Cardiac fibroblast (primary cell): Measurements from ENCODE around the gene MOV10.

Experiments used
- DNase-seq, 2 donors: peaks; one replicate each; pipeline versions ENCODE4 v3.0.0 to v3.0.0-alpha.2; 2010; ENCODE audit warnings: low read depth in 2 of 2
- H3K4me3 ChIP-seq, 2 donors: replicated peaks in 1 of 2; 1 replicate in 1 of 2; 2 replicates in 1 of 2; pipeline ENCODE4 v1.5.1; 2011; ENCODE audit warnings: low read depth in 2 of 2, low read length in 2 of 2, mild to moderate bottlenecking in 2 of 2, moderate library complexity in 1 of 2
- TF ChIP-seq, protein P1 (sequence below): IDR thresholded peaks from one replicate; pipeline ENCODE4 v1.5.1; 2011; ENCODE audit warnings: low read depth, mild to moderate bottlenecking, low read length, inconsistent platforms

The MOV10 gene

DNA sequence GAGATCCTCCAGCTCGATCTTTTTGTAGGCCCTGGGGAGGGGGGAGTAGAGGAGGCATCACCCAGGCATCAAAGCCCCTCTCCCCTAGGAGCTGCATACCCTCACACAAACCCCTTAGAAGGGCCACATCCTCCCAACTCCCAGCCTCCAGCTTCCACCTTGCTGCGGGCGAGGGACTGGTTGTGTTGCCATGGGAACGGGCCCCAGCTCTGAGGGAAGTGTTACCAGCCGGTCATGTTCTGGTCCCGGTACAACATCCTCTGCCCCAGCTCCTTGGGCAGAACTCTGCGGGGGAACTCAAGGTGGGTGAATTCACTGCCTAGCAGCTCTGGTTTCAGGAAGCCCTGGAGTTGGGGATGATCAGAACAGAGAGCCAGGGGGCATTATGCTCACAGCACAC is 36.6 kb downstream of the MOV10 start:
- TF ChIP-seq, protein P1, sequence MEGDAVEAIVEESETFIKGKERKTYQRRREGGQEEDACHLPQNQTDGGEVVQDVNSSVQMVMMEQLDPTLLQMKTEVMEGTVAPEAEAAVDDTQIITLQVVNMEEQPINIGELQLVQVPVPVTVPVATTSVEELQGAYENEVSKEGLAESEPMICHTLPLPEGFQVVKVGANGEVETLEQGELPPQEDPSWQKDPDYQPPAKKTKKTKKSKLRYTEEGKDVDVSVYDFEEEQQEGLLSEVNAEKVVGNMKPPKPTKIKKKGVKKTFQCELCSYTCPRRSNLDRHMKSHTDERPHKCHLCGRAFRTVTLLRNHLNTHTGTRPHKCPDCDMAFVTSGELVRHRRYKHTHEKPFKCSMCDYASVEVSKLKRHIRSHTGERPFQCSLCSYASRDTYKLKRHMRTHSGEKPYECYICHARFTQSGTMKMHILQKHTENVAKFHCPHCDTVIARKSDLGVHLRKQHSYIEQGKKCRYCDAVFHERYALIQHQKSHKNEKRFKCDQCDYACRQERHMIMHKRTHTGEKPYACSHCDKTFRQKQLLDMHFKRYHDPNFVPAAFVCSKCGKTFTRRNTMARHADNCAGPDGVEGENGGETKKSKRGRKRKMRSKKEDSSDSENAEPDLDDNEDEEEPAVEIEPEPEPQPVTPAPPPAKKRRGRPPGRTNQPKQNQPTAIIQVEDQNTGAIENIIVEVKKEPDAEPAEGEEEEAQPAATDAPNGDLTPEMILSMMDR, result no peak
- DNase-seq, result no peak

DNA sequence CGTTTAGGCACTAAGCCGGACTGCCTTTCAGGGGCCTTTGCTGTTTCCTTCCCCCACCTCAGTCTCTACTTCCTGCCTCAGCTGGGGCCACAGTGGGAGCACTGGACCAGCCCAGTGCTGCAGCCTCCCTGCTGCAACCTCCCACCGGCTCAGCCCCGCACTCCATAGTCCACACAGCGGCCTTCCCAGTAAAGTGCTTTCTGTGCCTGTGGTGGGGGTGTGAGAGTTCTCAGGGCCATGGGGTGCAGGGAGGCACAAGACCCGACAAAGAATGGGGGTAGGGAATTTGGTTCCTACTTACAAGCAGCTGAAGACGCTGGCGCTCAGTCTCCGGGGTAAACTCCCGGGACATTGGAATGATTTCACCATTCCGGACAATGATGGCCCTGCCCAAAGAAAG is 37.2 kb downstream of the MOV10 start:
- H3K4me3 ChIP-seq, result no peak overlapping the region
- TF ChIP-seq, protein P1, result no peak
- no peak for DNase-seq

More for the DNA sequence above, 36.6 kb downstream of the MOV10 start:
- no peak overlapping the region for H3K4me3 ChIP-seq

DNA sequence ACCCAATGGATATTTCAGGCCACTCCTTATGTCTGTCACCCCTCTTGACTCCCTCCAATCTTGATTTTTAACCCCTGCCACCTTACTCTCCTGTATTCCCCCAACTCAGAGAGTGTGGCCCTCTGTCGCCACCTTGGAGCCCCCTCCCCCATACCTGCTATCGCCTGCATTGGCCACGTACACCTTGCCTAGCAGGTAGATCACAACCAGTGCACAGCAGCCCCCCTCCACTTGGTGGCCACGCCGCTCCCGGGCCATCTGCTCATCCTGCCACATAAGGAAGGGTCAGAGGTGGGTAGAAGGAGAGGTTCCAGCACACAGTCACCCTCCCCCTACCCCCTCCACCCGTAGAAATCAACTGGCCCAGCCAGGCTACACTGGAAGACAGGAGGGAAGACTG is 37.7 kb downstream of the MOV10 start:
- H3K4me3 ChIP-seq, result no peak overlapping the region
- TF ChIP-seq, protein P1, result no peak
- DNase-seq, result no peak

DNA sequence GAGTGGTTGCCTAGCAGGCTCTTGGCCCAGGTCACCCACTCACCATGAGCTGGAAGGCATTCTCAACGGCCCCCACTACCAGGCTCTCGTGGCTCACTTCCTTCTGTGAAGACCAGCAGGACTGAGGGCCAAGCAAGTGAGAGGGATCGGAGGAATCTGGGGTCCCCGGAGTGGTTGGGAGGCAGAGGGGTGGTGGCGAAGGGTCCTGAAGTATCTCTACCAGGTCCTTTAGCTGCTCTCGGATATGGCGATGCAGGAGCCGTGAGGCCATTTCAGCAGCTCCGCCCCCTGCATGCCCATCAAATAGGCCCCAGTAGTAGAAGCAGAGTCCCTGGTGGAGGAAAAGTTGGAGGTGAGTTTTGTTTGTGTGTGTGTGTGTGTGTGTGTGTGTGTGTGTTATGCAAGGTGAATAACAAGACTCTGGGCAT is 38.3 kb downstream of the MOV10 start:
- TF ChIP-seq, protein P1, result no peak
- DNase-seq, result no peak

DNA sequence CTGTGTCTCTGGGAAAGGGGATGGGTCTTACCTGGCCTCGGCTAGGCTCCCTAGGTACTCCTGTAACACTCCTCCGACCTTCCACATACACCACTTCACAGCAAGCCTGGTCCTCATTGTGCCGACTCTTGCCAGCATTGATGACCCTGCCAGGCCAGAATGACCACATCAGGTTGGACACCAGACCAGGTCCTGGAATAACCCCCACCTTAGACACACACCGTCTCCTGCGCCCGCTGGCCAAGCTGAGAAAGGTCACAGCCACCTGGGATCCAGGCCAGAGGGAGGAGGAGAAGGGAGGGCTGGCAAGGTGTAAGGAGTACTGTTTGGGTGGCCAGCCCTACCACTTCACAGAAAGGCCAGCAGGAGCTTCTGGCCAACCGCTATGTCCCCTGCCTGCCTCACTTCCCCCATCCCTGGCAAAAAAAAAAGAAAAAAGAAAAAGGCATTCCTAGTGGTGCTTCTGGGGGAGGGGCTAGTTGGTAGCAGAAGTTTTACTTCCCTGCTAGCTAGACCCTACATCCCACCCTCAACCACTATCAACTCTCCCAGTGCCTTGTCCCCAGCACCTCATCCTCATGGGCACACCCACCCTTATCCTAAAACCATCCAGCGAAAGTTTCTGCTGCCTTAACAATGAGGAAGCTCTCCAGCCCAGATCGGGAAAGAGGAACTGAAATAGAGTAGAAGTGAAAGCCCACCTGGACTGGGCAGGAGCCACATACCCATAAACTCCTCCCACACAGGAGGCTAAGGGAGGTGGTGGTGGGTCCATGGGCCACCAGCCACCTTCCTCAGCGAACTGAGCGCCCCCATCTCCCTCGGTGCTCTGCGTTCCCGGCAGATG is 39.2 kb downstream of the MOV10 start:
- H3K4me3 ChIP-seq, result peak overlapping the region; percentile 61 to 65

More for the DNA sequence above, 38.3 kb downstream of the MOV10 start:
- no peak overlapping the region for H3K4me3 ChIP-seq

DNA sequence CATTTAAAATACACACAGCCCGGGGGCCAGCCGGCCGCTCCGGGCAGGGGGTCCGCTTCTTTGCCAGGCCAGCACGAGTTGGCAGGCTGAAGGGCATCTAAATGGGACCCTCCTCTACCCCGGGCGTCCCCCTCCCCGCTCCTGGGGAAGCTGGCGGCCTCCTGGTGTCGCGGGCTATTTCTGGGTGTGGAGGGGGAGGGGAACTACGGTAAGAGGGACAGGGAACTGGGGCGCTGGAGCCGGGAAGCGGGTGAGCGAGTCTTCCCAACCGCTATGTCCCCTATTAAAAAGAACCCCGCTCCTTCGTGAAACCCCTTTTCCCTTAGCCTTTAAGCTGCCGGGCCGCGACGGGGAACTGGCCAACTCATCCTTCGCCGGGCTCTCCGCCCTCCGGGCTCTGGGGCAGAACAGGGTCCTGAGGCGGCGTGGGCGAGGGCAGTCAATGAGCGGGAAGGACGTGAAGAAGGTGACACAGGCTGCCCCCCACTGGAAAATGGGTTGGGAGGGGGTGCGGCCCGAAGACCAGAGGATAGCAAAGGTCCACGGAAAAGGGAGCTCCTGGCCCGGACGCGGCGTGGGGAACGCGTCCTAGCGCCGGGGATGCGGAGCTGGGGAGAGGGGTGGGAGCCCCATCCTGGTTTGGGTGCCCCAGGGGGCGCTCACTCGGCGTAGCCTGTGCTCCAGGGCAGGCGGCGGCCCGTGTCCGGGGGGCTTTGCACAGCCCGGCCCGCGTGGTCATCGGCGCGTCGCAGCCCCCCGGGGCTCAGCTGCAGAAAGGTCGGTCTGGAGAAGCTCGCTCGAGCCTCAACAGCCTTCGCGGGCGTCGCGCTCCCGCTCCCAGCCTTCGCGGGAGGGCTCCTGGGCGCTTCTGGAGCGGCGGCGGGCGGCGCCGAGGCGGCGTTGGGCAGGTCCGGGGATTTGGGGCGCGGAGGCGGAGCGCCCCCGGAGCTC is 40.1 kb downstream of the MOV10 start:
- H3K4me3 ChIP-seq, result peak overlapping the region; percentile 61 to 65
- DNase-seq, result peak in 1 of 2 donors; percentile 22
- TF ChIP-seq, protein P1, result no peak

More for the DNA sequence above, 39.2 kb downstream of the MOV10 start:
- DNase-seq, result no peak
- TF ChIP-seq, protein P1, result no peak
